ENCODE results near the gene CDCA7.

CDCA7 gene

GRCh38 chr2:173386021-173386737 is 31.5 kb downstream of the CDCA7 start:
- TF ChIP-seq, protein P1, sequence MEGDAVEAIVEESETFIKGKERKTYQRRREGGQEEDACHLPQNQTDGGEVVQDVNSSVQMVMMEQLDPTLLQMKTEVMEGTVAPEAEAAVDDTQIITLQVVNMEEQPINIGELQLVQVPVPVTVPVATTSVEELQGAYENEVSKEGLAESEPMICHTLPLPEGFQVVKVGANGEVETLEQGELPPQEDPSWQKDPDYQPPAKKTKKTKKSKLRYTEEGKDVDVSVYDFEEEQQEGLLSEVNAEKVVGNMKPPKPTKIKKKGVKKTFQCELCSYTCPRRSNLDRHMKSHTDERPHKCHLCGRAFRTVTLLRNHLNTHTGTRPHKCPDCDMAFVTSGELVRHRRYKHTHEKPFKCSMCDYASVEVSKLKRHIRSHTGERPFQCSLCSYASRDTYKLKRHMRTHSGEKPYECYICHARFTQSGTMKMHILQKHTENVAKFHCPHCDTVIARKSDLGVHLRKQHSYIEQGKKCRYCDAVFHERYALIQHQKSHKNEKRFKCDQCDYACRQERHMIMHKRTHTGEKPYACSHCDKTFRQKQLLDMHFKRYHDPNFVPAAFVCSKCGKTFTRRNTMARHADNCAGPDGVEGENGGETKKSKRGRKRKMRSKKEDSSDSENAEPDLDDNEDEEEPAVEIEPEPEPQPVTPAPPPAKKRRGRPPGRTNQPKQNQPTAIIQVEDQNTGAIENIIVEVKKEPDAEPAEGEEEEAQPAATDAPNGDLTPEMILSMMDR (IDR thresholded peaks at IDR 0.05; ENCODE audit: low read depth, low read length, missing control alignments): no peak
- H3K4me3 ChIP-seq (ENCODE audit: low read depth, low read length): no peak overlapping the region
- DNase-seq (ENCODE audit: low read depth): no peak

DNA sequence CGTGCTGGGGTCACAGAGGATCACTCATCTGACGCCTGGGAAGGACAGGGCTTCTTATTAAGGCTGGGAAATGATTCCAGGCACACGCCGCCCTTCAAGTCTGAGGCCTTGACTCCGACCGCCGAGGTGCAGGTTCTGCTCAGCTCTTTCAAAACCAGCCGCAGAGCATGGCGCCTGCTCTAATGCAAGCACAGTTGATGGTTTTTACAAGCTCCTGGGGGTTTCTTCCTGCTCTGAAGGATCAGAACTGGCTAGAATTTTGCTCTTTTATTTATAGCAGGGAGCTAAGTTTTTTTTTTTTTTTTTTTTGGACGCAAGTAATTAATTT is 32.0 kb downstream of the CDCA7 start:
- TF ChIP-seq, protein P1 (IDR thresholded peaks at IDR 0.05; ENCODE audit: low read depth, low read length, missing control alignments): no peak
- DNase-seq (ENCODE audit: low read depth): no peak

GRCh38 chr2:173387079-173387478 is 32.4 kb downstream of the CDCA7 start:
- no peak overlapping the region for H3K4me3 ChIP-seq (ENCODE audit: low read depth, low read length)
- DNase-seq (ENCODE audit: low read depth): no peak
- TF ChIP-seq, protein P1 (IDR thresholded peaks at IDR 0.05; ENCODE audit: low read depth, low read length, missing control alignments): no peak

More for the DNA sequence above, 32.0 kb downstream of the CDCA7 start:
- H3K4me3 ChIP-seq (ENCODE audit: low read depth, low read length): no peak overlapping the region

DNA sequence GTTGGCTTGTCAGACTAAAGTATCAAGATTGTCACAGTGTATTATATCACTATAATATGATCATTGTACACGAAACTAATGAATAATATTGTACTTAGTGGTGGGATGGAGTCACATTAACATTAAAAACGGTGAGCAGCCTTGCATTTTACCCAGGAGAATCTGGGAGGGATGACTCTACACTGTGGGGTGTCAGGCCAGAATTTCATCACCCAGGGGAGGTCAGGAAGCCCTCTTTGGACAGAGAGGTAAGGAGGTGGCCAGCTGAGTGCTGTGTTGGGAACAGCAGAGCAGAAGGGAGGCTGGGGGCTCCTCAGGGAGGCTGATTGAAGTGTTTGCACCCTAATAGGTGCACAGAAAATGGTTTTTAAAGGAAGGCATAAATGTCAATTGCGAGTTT is 33.0 kb downstream of the CDCA7 start:
- no peak for DNase-seq (ENCODE audit: low read depth)

DNA sequence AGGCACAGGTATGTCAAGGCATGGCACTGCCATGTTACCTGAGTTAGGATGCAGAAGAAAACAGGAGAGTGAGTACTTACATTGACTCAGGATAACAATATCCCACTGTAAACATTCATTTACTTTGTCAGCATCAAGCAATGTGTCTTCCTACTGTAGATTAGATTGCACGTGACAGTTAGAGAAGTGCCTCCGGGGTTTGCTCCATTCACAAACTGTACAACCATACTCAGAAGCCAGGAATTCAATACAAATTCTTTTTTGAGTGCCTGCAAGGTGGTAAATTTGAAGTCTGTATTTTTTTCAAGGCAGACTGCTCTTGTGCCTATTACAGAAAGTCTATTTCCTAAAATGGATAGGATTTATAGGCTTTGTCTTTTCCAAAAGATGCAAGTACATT is 34.1 kb downstream of the CDCA7 start:
- no peak for DNase-seq (ENCODE audit: low read depth)
- H3K4me3 ChIP-seq (ENCODE audit: low read depth, low read length): no peak overlapping the region
- TF ChIP-seq, protein P1 (IDR thresholded peaks at IDR 0.05; ENCODE audit: low read depth, low read length, missing control alignments): no peak

More for the DNA sequence above, 33.0 kb downstream of the CDCA7 start:
- no peak overlapping the region for H3K4me3 ChIP-seq (ENCODE audit: low read depth, low read length)
- TF ChIP-seq, protein P1 (IDR thresholded peaks at IDR 0.05; ENCODE audit: low read depth, low read length, missing control alignments): no peak

GRCh38 chr2:173390036-173390435 is 35.4 kb downstream of the CDCA7 start:
- H3K4me3 ChIP-seq (ENCODE audit: low read depth, low read length): no peak overlapping the region
- no peak for DNase-seq (ENCODE audit: low read depth)
- TF ChIP-seq, protein P1 (IDR thresholded peaks at IDR 0.05; ENCODE audit: low read depth, low read length, missing control alignments): no peak

DNA sequence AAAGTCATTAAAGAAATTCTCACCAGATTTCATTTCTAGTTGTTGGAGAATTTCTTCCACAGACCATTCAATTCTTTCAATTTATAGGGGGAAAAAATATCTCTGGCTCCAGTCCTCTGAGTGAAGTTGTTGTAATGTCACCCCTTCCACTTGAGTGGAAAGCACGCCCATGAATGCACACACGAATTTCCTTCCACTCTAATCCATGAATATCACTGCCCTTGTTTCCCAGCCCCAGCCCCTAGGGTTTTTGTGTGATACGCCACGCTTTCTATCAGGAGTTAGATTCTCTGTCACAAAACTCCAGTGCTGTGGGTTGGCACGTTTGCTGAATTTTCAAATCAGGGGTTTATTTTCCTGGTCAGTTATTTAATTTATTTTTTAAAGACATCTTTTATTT is 38.1 kb downstream of the CDCA7 start:
- no peak for DNase-seq (ENCODE audit: low read depth)
- TF ChIP-seq, protein P1 (IDR thresholded peaks at IDR 0.05; ENCODE audit: low read depth, low read length, missing control alignments): no peak
- H3K4me3 ChIP-seq (ENCODE audit: low read depth, low read length): no peak overlapping the region
